GM23338 (cell line): Measurements from ENCODE around the gene HADHA. TPM values are rescaled to one million over a fixed set of nuclear protein-coding genes. Genes with fewer than 3 reads are reported as not detected.

Experiments used
- ATAC-seq: fragments of 200-7000 bp; cut with Tn5 transposase; 3 replicates; pipeline ENCODE4 v1.9.1; 2020
- DNase-seq: peaks from one replicate; pipeline ENCODE4 v3.0.0-alpha.2; 2015; ENCODE audit warnings: low spot score
- H2AFZ ChIP-seq: fragments of 200-600 bp; sonication (generic); 2 replicates; pipeline ENCODE4 v1.8.0; 2016; ENCODE audit warnings: antibody characterized with exemption, mild to moderate bottlenecking, moderate library complexity
- H3F3A ChIP-seq: fragments of 200-600 bp; sonication (generic); replicated peaks from 2 replicates; pipeline ENCODE4 v1.8.0; 2017; ENCODE audit warnings: antibody characterized with exemption, mixed run types, low read depth
- H3K27ac ChIP-seq: fragments of 200-600 bp; sonication (generic); 2 replicates; pipeline ENCODE4 v1.6.1; 2016; ENCODE audit warnings: low read depth
- H3K27me3 ChIP-seq: fragments of 200-600 bp; sonication (generic); 2 replicates; pipeline ENCODE4 v1.8.0; 2016; ENCODE audit warnings: mild to moderate bottlenecking, mixed run types, moderate library complexity; ENCODE audit not compliant: insufficient read depth
- H3K36me3 ChIP-seq: fragments of 200-600 bp; sonication (generic); 2 replicates; pipeline ENCODE4 v1.8.0; 2016; ENCODE audit warnings: mild to moderate bottlenecking; ENCODE audit not compliant: insufficient read depth
- H3K4me1 ChIP-seq: fragments of 200-600 bp; sonication (generic); 2 replicates; pipeline ENCODE4 v1.8.0; 2016; ENCODE audit warnings: mild to moderate bottlenecking, moderate library complexity; ENCODE audit not compliant: insufficient read depth
- H3K4me2 ChIP-seq: fragments of 200-600 bp; sonication (generic); 2 replicates; pipeline ENCODE4 v1.7.1; 2017; ENCODE audit warnings: mixed run types
- H3K4me3 ChIP-seq: fragments of 200-600 bp; sonication (generic); 2 replicates; pipeline ENCODE4 v1.6.1; 2016; ENCODE audit warnings: mixed run types
- H3K79me2 ChIP-seq: fragments of 200-600 bp; sonication (generic); replicated peaks from 2 replicates; pipeline ENCODE4 v1.8.0; 2017; ENCODE audit warnings: mild to moderate bottlenecking; ENCODE audit not compliant: insufficient read depth
- H3K9me2 ChIP-seq: fragments of 200-600 bp; sonication (generic); 2 replicates; pipeline ENCODE4 v1.8.0; 2017; ENCODE audit not compliant: insufficient read depth
- H4K20me1 ChIP-seq: fragments of 200-600 bp; sonication (generic); replicated peaks from 2 replicates; pipeline ENCODE4 v1.8.0; 2017; ENCODE audit warnings: mild to moderate bottlenecking; ENCODE audit not compliant: insufficient read depth
- H3K27ac Mint-ChIP-seq: 2 replicates; pipeline ENCODE4 v1.8.0; 2020; ENCODE audit warnings: inconsistent platforms, mild to moderate bottlenecking, moderate library complexity, mixed read lengths
- H3K27me3 Mint-ChIP-seq: 3 replicates; pipeline ENCODE4 v1.8.0; 2022; ENCODE audit warnings: low read depth, mild to moderate bottlenecking, moderate library complexity, mixed read lengths, inconsistent platforms; ENCODE audit not compliant: insufficient read depth, poor library complexity
- H3K36me3 Mint-ChIP-seq: 3 replicates; pipeline ENCODE4 v1.8.0; 2021; ENCODE audit warnings: low read depth, mild to moderate bottlenecking, inconsistent platforms, moderate library complexity, mixed read lengths
- H3K4me1 Mint-ChIP-seq: 3 replicates; pipeline ENCODE4 v1.8.0; 2020; ENCODE audit warnings: mild to moderate bottlenecking, inconsistent platforms, mixed read lengths
- H3K4me3 Mint-ChIP-seq: 3 replicates; pipeline ENCODE4 v1.8.0; 2021; ENCODE audit warnings: moderate library complexity, mild to moderate bottlenecking, inconsistent platforms, mixed read lengths
- H3K9me3 Mint-ChIP-seq: 3 replicates; pipeline ENCODE4 v1.8.0; 2020; ENCODE audit warnings: moderate library complexity, mild to moderate bottlenecking, inconsistent platforms, mixed read lengths
- CREB1 ChIP-seq: fragments of 250-450 bp; sonication (Bioruptor Pico); IDR thresholded peaks from 2 replicates; pipeline ENCODE4 v1.5.0; 2020; ENCODE audit warnings: low read depth, mild to moderate bottlenecking, moderate library complexity
- CTCF ChIP-seq, 2 experiments: fragments of 200-600 bp in 1 of 2; sonication (generic) in 1 of 2; conservative IDR thresholded peaks; 2 replicates each; pipeline versions ENCODE4 v1.5.1 to v1.6.1; 2016 to 2017; ENCODE audit warnings: antibody characterized with exemption in 2 of 2, low read depth in 2 of 2, mild to moderate bottlenecking in 2 of 2, moderate library complexity in 1 of 2
- ETS1 ChIP-seq: IDR thresholded peaks from 2 replicates; pipeline ENCODE4 v1.6.1; 2016; ENCODE audit warnings: antibody characterized with exemption
- EZH2 ChIP-seq: fragments of 200-600 bp; sonication (generic); IDR thresholded peaks from one replicate; pipeline ENCODE4 v1.8.0; 2017; ENCODE audit warnings: antibody characterized with exemption, mild to moderate bottlenecking, low read depth; ENCODE audit not compliant: unreplicated experiment
- EZH2phosphoT487 ChIP-seq: fragments of 200-600 bp; sonication (generic); IDR thresholded peaks from one replicate; pipeline ENCODE4 v1.8.1; 2018; ENCODE audit warnings: antibody characterized with exemption; ENCODE audit not compliant: unreplicated experiment
- JUNB ChIP-seq: IDR thresholded peaks from one replicate; pipeline ENCODE4 v1.6.1; 2016; ENCODE audit warnings: antibody characterized with exemption; ENCODE audit not compliant: unreplicated experiment
- NANOG ChIP-seq: IDR thresholded peaks from 2 replicates; pipeline ENCODE4 v1.6.1; 2016; ENCODE audit warnings: antibody characterized with exemption, borderline replicate concordance
- POLR2AphosphoS5 ChIP-seq: IDR thresholded peaks from 2 replicates; pipeline ENCODE4 v1.6.1; 2016; ENCODE audit warnings: antibody characterized with exemption, low read depth
- REST ChIP-seq: IDR thresholded peaks from one replicate; pipeline ENCODE4 v1.6.1; 2018; ENCODE audit warnings: antibody characterized with exemption; ENCODE audit not compliant: unreplicated experiment
- STAT1 ChIP-seq: IDR thresholded peaks from one replicate; pipeline ENCODE4 v1.6.1; 2016; ENCODE audit warnings: antibody characterized with exemption; ENCODE audit not compliant: unreplicated experiment
- ZNF114 ChIP-seq: fragments of 250-450 bp; sonication (Bioruptor Pico); IDR thresholded peaks from 2 replicates; pipeline ENCODE4 v1.5.0; 2020; ENCODE audit warnings: mild to moderate bottlenecking, moderate library complexity
- ZNF331 ChIP-seq: fragments of 250-450 bp; sonication (Bioruptor Pico); IDR thresholded peaks from 2 replicates; pipeline ENCODE4 v1.5.0; 2020; ENCODE audit warnings: low read depth, mild to moderate bottlenecking, moderate library complexity
- ZNF462 ChIP-seq: fragments of 250-450 bp; sonication (Bioruptor Pico); IDR thresholded peaks from 2 replicates; pipeline ENCODE4 v1.5.0; 2020; ENCODE audit warnings: mild to moderate bottlenecking, moderate library complexity
- polyA plus RNA-seq: library from polyadenylated mRNA; unstranded; fragments of >200 nt; fragmentation: Nextera tagmentation; extraction: Ambion mirVana; gene quantifications from 2 replicates; pipeline ENCODE4 v1.2.1, GENCODE V29; 2016
- total RNA-seq: library from RNA; depleted of rRNA; stranded (reverse); fragments of >200 nt; shearing (Covaris generic); gene quantifications from 2 replicates; pipeline ENCODE4 v1.2.3, GENCODE V29; 2014

The HADHA gene
- total and polyA plus RNA-seq, 2 experiments from 2014 or later: 63.9 to 92.3 TPM

GRCh38 chr2:26229595-26229994, 14.8 kb downstream of the HADHA start:
- Histone ChIP-seq H3K27ac (no peak overlapping the region), H3K27me3 (no peaks in the 10 kb centered on the region), H3K4me2 (no peak overlapping the region), H3K36me3 (peaks cover 83% of the 10 kb centered on the region), H3K9me2 (no peaks in the 10 kb centered on the region), H3K79me2 (no peaks in the 10 kb centered on the region), H4K20me1 (peaks cover 8% of the 10 kb centered on the region; the same call in 1 of the 2 replicates), H3K4me1 (no peaks in the 10 kb centered on the region), H2AFZ (no peak overlapping the region), H3K4me3 (no peak overlapping the region), H3F3A (no peaks in the 10 kb centered on the region)
- H3K27ac Mint-ChIP-seq: no peak overlapping the region
- no peaks in the 10 kb centered on the region for H3K4me1 Mint-ChIP-seq
- ATAC-seq: no peak
- H3K4me3 Mint-ChIP-seq: no peak overlapping the region
- H3K9me3 Mint-ChIP-seq: peaks cover 10% of the 10 kb centered on the region; the same call in 2 of the 3 replicates
- no peaks in the 10 kb centered on the region for H3K27me3 Mint-ChIP-seq
- TF ChIP-seq EZH2 (no peak), ZNF114 (CRISPR knock-in tag) (no peak), POLR2AphosphoS5 (no peak), CTCF (conservative IDR thresholded peaks at IDR 0.05; ENCODE audit: low read depth in 2 of 2) (no peak), NANOG (no peak), REST (no peak), ZNF331 (no peak), ETS1 (no peak), STAT1 (no peak), JUNB (no peak), ZNF462 (no peak), EZH2phosphoT487 (no peak), CREB1 (CRISPR knock-in tag) (no peak)
- no peak for DNase-seq
- H3K36me3 Mint-ChIP-seq: peaks cover 76% of the 10 kb centered on the region
